Measurements from ENCODE around the gene FGFRL1.
A peak's percentile ranks its signal among the peaks of the same experiment; 100 is the strongest.

FGFRL1 gene

DNA sequence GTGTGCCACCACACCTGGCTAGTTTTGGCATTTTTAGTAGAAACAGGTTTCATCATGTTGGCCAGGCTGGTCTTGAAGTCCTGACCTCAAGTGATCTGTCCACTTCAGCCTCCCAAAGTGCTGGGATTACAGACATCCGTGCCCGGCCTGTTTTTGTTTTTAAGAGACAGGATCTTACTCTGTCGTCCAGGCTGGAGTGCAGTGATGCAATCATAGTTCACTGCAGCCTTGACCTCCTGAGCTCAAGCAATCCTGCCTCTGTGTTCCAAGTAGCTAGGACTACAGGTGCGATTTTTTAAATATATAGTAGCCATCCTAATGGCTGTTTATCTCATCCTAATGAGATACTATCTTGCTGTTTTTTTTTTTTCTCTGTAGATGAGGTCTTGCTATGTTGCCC is 54.3 kb downstream of the FGFRL1 start:
- H3K27me3 ChIP-seq (ENCODE audit: insufficient read depth, poor library complexity, severe bottlenecking): peaks cover 2% of the 10 kb centered on the region
- DNase-seq (ENCODE audit: low read depth in 1 of 2, low spot score in 1 of 2): no peak
- TF ChIP-seq SPI1 (IDR thresholded peaks at IDR 0.05; ENCODE audit: borderline replicate concordance, low read depth) (no peak), GABPA (IDR thresholded peaks at IDR 0.05; ENCODE audit: low read depth) (no peak), POLR2AphosphoS5 (IDR thresholded peaks at IDR 0.05; ENCODE audit: low read depth) (no peak), REST (IDR thresholded peaks at IDR 0.05; ENCODE audit: insufficient replicate concordance, low read depth) (no peak)
- TF ChIP-seq, protein P1, sequence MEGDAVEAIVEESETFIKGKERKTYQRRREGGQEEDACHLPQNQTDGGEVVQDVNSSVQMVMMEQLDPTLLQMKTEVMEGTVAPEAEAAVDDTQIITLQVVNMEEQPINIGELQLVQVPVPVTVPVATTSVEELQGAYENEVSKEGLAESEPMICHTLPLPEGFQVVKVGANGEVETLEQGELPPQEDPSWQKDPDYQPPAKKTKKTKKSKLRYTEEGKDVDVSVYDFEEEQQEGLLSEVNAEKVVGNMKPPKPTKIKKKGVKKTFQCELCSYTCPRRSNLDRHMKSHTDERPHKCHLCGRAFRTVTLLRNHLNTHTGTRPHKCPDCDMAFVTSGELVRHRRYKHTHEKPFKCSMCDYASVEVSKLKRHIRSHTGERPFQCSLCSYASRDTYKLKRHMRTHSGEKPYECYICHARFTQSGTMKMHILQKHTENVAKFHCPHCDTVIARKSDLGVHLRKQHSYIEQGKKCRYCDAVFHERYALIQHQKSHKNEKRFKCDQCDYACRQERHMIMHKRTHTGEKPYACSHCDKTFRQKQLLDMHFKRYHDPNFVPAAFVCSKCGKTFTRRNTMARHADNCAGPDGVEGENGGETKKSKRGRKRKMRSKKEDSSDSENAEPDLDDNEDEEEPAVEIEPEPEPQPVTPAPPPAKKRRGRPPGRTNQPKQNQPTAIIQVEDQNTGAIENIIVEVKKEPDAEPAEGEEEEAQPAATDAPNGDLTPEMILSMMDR (IDR thresholded peaks at IDR 0.05; ENCODE audit: insufficient read depth, low read length): no peak
- no peak overlapping the region for H3K27ac ChIP-seq (replicated peaks)
- no peak overlapping the region for H3K4me3 ChIP-seq (replicated peaks; ENCODE audit: insufficient read depth, low read length)

DNA sequence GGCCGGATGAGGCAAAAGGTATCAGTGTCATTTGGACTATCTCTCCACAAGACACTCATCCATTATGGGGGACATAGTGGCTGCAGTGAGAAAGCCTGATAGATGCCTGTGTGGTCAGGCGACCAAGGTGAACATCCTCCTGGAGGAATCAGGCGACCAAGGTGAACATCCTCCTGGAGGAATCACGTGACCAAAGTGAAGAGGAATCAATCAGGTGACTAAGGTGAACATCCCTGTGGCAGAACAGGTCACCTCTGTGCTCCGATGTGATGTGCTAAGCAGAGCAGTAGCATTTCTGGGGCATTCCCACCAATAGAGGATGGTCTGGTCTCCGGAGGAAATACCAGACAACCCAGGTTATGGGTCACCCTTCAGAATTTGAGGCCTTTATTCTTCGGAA is 58.0 kb downstream of the FGFRL1 start:
- DNase-seq (ENCODE audit: low read depth in 1 of 2, low spot score in 1 of 2): no peak
- H3K27me3 ChIP-seq (ENCODE audit: insufficient read depth, poor library complexity, severe bottlenecking): no peaks in the 10 kb centered on the region
- no peak overlapping the region for H3K27ac ChIP-seq (replicated peaks)
- TF ChIP-seq SPI1 (IDR thresholded peaks at IDR 0.05; ENCODE audit: borderline replicate concordance, low read depth) (no peak), REST (IDR thresholded peaks at IDR 0.05; ENCODE audit: insufficient replicate concordance, low read depth) (no peak), GABPA (IDR thresholded peaks at IDR 0.05; ENCODE audit: low read depth) (no peak), POLR2AphosphoS5 (IDR thresholded peaks at IDR 0.05; ENCODE audit: low read depth) (no peak)
- TF ChIP-seq, protein P1 (IDR thresholded peaks at IDR 0.05; ENCODE audit: insufficient read depth, low read length): no peak
- no peak overlapping the region for H3K4me3 ChIP-seq (replicated peaks; ENCODE audit: insufficient read depth, low read length)

DNA sequence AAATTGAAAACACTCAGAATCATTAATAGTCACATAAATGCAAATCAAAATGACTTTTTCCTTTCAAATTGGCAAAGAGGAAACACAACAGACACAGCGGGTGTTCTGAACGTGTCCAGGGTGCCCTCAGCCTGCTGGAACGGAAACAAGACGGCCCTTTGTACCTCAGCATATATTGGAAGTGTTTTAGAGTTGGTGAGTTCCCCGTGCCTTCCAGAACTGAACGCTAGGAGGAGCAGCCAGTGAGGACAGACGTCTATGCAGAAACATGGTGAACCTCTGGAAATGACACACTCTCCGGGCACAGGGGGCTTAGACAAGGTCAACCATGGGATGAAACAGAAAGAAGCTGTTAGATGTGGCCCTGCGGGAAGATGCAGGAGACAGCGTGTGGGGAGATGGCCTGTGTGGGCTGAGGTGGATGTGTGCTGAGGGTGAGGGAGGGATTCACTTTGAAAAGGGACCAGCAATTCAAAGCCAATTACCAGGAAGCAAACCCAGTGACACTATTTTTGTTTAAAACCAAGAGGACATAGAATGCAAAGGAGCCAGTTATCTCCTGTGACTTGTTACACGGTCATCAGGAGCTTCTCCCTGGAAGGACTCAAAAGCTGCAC is 61.5 kb downstream of the FGFRL1 start:
- Histone ChIP-seq H3K27ac (replicated peaks) (no peak overlapping the region), H3K4me3 (replicated peaks; ENCODE audit: insufficient read depth, low read length) (no peak overlapping the region), H3K27me3 (ENCODE audit: insufficient read depth, poor library complexity, severe bottlenecking) (no peaks in the 10 kb centered on the region)
- TF ChIP-seq GABPA (IDR thresholded peaks at IDR 0.05; ENCODE audit: low read depth): no peak
- TF ChIP-seq, protein P1 (IDR thresholded peaks at IDR 0.05; ENCODE audit: insufficient read depth, low read length): peak; percentile 67
- TF ChIP-seq SPI1 (IDR thresholded peaks at IDR 0.05; ENCODE audit: borderline replicate concordance, low read depth): no peak
- DNase-seq (ENCODE audit: low read depth in 1 of 2, low spot score in 1 of 2): peak in 1 of 2 experiments; percentile 71

GRCh38 chr4:1074077-1074476 is 62.7 kb downstream of the FGFRL1 start:
- Histone ChIP-seq H3K4me3 (replicated peaks; ENCODE audit: insufficient read depth, low read length) (no peak overlapping the region), H3K27me3 (ENCODE audit: insufficient read depth, poor library complexity, severe bottlenecking) (no peaks in the 10 kb centered on the region), H3K27ac (replicated peaks) (no peak overlapping the region)
- TF ChIP-seq REST (IDR thresholded peaks at IDR 0.05; ENCODE audit: insufficient replicate concordance, low read depth) (no peak), POLR2AphosphoS5 (IDR thresholded peaks at IDR 0.05; ENCODE audit: low read depth) (no peak), GABPA (IDR thresholded peaks at IDR 0.05; ENCODE audit: low read depth) (no peak), SPI1 (IDR thresholded peaks at IDR 0.05; ENCODE audit: borderline replicate concordance, low read depth) (no peak)
- TF ChIP-seq, protein P1 (IDR thresholded peaks at IDR 0.05; ENCODE audit: insufficient read depth, low read length): no peak
- no peak for DNase-seq (ENCODE audit: low read depth in 1 of 2, low spot score in 1 of 2)
